AG08395 (cell line): ENCODE data around the gene CREB3L4.

ENCODE experiments used
- DNase-seq: peaks from one replicate; pipeline ENCODE4 v3.0.0; 2012; ENCODE audit warnings: mixed read lengths, low spot score

The CREB3L4 gene, protein sequence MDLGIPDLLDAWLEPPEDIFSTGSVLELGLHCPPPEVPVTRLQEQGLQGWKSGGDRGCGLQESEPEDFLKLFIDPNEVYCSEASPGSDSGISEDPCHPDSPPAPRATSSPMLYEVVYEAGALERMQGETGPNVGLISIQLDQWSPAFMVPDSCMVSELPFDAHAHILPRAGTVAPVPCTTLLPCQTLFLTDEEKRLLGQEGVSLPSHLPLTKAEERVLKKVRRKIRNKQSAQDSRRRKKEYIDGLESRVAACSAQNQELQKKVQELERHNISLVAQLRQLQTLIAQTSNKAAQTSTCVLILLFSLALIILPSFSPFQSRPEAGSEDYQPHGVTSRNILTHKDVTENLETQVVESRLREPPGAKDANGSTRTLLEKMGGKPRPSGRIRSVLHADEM

GRCh38 chr1:153967107-153967999 is at the start of gene CREB3L4:
Gene CREB3L4, plus strand, starts transcription at chr1:153967902. Its CDS starts 624 bp downstream, at chr1:153968526.
- peak; percentile 94 for DNase-seq

GRCh38 chr1:153919876-153920852 is 47.5 kb upstream of the CREB3L4 start:
- peak; percentile 19 for DNase-seq

- DNase-seq, result no peak
These were observed 46.5 kb upstream of the CREB3L4 start for GRCh38 chr1:153921080-153921802.

- no peak for DNase-seq
These were observed 46.0 kb upstream of the CREB3L4 start for GRCh38 chr1:153921803-153922075.

GRCh38 chr1:153922076-153922971 is 45.4 kb upstream of the CREB3L4 start:
- peak; percentile 21 for DNase-seq

- DNase-seq, result peak; percentile 99
These were observed 44.5 kb upstream of the CREB3L4 start, which contains the start of gene GATAD2B for GRCh38 chr1:153922972-153923925. Gene GATAD2B, minus strand, starts transcription at chr1:153922972. Its CDS starts 94,625 bp downstream, at chr1:153828347.

- no peak for DNase-seq
These were observed 41.3 kb upstream of the CREB3L4 start for GRCh38 chr1:153926405-153926804.

- DNase-seq, result no peak
These were observed 39.5 kb upstream of the CREB3L4 start for GRCh38 chr1:153928245-153928644.

GRCh38 chr1:153928791-153929341 is 38.8 kb upstream of the CREB3L4 start:
- DNase-seq, result no peak

GRCh38 chr1:153929426-153929825 is 38.3 kb upstream of the CREB3L4 start:
- no peak for DNase-seq

- DNase-seq, result no peak
These were observed 37.4 kb upstream of the CREB3L4 start for GRCh38 chr1:153929981-153930948.

DNA sequence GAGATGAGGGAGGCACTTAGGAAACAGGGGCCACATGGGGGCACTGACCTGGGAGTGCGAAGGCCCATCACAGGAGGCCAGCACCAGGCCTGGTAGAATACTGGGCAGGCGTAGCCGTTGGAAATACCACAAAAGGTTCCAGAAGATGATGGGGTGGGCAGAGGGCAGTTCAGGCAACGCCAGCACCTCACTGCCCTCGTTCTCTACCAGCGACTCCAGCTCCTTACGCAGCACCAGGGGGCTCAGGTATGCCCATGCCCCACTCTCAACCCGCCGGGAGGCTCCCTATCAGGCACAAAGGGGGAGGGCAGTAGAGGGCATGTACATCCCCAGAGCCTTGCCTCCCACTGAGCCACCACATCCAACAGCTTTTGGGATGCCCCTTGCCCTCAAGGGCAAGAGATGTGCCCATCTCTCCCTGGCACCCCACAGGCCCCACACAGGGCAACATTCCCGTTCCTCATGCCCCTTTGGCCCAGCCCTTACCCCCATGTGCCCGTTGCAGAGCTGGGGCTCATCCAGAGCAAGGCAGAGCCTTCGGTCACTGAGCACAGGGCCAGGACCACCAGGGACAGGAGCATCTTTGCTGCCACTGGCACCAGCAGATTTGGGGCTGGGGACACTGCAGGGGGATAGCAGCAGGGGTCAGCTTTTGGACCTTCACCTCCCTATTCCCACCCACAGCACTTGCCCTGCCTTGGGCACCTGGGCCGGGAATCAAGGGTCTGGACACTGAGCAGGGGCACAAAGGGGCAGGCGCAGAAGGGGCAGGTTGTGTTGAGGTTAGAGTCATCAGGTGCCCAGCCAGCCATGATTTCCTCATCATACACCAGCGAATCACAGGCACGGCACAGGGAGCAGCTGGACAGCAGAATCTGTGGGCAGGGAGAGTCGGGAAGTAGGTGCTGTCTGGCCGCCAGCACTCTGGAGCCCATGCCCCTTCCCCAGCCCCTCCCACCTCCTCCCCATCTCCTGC is 35.3 kb upstream of the CREB3L4 start:
- DNase-seq, result no peak

- no peak for DNase-seq
These were observed 34.3 kb upstream of the CREB3L4 start for GRCh38 chr1:153933430-153933829.

DNA sequence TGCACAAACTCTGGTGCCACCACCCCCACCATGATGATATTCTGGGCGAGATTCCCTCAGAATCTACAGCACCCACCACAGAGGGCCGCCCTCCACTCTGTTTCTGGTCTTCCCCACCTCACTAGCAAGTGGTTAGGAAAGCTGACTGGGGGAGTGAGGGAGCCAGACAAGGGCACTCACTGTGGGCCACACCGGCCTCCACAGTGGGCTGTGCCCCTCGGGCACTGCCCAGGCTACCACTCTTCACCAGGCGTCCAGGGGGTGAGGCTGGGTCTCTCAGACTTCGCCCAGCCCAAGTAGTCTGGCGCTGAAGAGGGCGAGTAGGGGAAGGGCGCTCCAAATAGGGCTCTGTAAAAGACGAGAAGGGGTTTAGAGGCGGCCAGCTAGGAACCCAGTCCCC is 33.7 kb upstream of the CREB3L4 start:
- DNase-seq, result no peak

DNA sequence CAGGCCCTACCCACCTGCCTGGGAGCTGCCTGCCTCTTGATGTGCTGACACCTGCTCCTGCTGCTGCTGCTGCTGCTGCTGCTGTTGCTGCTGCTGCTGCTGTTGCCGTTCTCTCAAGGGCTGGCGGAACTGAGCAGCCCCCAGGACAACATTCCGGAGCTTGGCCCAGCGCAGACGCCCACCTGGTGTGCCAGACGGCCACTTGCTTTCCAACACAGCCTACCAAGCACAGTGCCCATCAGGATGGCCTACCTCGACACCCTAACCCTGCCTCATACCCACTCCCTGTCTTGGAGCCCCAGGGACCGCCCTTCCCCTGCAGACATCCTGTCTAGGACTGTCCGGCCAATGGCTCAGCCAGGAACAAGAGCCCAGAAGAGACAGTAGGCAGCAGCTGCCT is 33.0 kb upstream of the CREB3L4 start:
- DNase-seq, result no peak
